Lower leg skin (tissue), 3 donors: ENCODE measurements around the gene PYGO1.

Experiments used
- POLR2A ChIP-seq, 2 donors: fragments of 450-650 bp; IDR thresholded peaks; one replicate each; pipeline ENCODE4 v1.6.1; 2016 to 2017; ENCODE audit warnings: antibody characterized with exemption in 2 of 2, mild to moderate bottlenecking in 1 of 2, moderate library complexity in 1 of 2
- TF ChIP-seq, protein P1 (sequence below), 3 donors: fragments of 450-650 bp; IDR thresholded peaks; one replicate each; pipeline ENCODE4 v1.5.1; 2016; ENCODE audit warnings: antibody characterized with exemption in 3 of 3, mild to moderate bottlenecking in 3 of 3, moderate library complexity in 2 of 3

DNA sequence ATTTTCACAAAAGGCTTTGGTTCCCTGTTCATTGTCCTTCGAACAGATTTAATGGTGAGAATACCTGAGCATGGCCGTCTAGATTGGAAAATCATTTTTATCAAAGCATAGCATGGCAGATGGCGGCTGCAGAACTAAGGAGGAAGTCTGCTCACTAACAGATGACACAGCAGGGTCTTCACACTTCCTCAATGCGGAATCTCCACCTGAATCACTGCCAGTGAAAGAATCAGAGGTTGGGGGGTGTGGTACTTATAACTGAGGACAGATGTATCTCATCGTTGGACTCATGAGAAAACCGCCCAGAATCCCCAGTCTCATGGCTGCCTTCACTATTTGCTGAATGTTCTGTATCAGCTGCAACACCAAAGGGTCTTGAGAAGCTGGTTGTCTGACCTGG lies 31.6 kb upstream of the PYGO1 start:
- TF ChIP-seq, protein P1, sequence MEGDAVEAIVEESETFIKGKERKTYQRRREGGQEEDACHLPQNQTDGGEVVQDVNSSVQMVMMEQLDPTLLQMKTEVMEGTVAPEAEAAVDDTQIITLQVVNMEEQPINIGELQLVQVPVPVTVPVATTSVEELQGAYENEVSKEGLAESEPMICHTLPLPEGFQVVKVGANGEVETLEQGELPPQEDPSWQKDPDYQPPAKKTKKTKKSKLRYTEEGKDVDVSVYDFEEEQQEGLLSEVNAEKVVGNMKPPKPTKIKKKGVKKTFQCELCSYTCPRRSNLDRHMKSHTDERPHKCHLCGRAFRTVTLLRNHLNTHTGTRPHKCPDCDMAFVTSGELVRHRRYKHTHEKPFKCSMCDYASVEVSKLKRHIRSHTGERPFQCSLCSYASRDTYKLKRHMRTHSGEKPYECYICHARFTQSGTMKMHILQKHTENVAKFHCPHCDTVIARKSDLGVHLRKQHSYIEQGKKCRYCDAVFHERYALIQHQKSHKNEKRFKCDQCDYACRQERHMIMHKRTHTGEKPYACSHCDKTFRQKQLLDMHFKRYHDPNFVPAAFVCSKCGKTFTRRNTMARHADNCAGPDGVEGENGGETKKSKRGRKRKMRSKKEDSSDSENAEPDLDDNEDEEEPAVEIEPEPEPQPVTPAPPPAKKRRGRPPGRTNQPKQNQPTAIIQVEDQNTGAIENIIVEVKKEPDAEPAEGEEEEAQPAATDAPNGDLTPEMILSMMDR (IDR thresholded peaks at IDR 0.05) = no peak
- TF ChIP-seq POLR2A (IDR thresholded peaks at IDR 0.05) = no peak
